Dedifferentiated amniotic fluid mesenchymal stem cell (primary cell): Measurements from ENCODE around the gene DYNC1H1.
A peak's percentile ranks its signal among the peaks of the same experiment; 100 is the strongest.

Source experiments
- DNase-seq: peaks from one replicate; pipeline ENCODE4 v3.0.0-alpha.2; 2016; ENCODE audit errors: extremely low spot score

The DYNC1H1 gene

GRCh38 chr14:101964297-101965180 lies at the start of gene DYNC1H1:
Gene DYNC1H1, plus strand, starts transcription at chr14:101964573. Its CDS starts 119 bp downstream, at chr14:101964692.
- DNase-seq = peak; percentile 82

GRCh38 chr14:101915871-101916815 lies 48.2 kb upstream of the DYNC1H1 start:
- DNase-seq = no peak

- no peak for DNase-seq
Observed at GRCh38 chr14:101916816-101917412, 47.5 kb upstream of the DYNC1H1 start.

- DNase-seq = no peak
Observed at GRCh38 chr14:101917413-101918017, 46.9 kb upstream of the DYNC1H1 start.

- no peak for DNase-seq
Observed at GRCh38 chr14:101918065-101918989, 46.0 kb upstream of the DYNC1H1 start.

GRCh38 chr14:101920271-101920670 lies 44.1 kb upstream of the DYNC1H1 start:
- DNase-seq = no peak

- no peak for DNase-seq
Observed at GRCh38 chr14:101922866-101923265, 41.5 kb upstream of the DYNC1H1 start.

- DNase-seq = no peak
Observed at GRCh38 chr14:101925152-101925551, 39.2 kb upstream of the DYNC1H1 start.

GRCh38 chr14:101926085-101926484 lies 38.3 kb upstream of the DYNC1H1 start:
- no peak for DNase-seq

- DNase-seq = no peak
Observed at GRCh38 chr14:101926620-101927019, 37.8 kb upstream of the DYNC1H1 start.

GRCh38 chr14:101927859-101928258 lies 36.5 kb upstream of the DYNC1H1 start:
- peak; percentile 97 for DNase-seq

GRCh38 chr14:101928415-101928841 lies 35.9 kb upstream of the DYNC1H1 start:
- DNase-seq = no peak

GRCh38 chr14:101929096-101929495 lies 35.3 kb upstream of the DYNC1H1 start:
- DNase-seq = no peak

GRCh38 chr14:101929946-101930345 lies 34.4 kb upstream of the DYNC1H1 start:
- no peak for DNase-seq

- no peak for DNase-seq
Observed at GRCh38 chr14:101932673-101933072, 31.7 kb upstream of the DYNC1H1 start.

GRCh38 chr14:101933209-101933608 lies 31.2 kb upstream of the DYNC1H1 start:
- DNase-seq = no peak

- no peak for DNase-seq
Observed at GRCh38 chr14:101934601-101935150, 29.7 kb upstream of the DYNC1H1 start.

GRCh38 chr14:101937926-101938767 lies 26.2 kb upstream of the DYNC1H1 start:
- no peak for DNase-seq

GRCh38 chr14:101939646-101940170 lies 24.7 kb upstream of the DYNC1H1 start:
- DNase-seq = no peak
